Loucy (cell line): ENCODE results near the gene PCNP.
"Not testable (repeated sequence)": the region's sequence is repeated elsewhere in the genome, so short reads cannot be mapped to it uniquely, and the experiment has no call there.

ENCODE experiments used
- H2AFZ ChIP-seq: fragments of 200-600 bp; sonication (generic); 2 replicates; pipeline ENCODE4 v1.6.0; 2016; ENCODE audit warnings: antibody characterized with exemption, mild to moderate bottlenecking, low read length, moderate library complexity
- H3F3A ChIP-seq: fragments of 200-600 bp; 2 replicates; pipeline ENCODE4 v1.6.0; 2016; ENCODE audit warnings: antibody characterized with exemption, low read depth, mild to moderate bottlenecking
- H3K27me3 ChIP-seq: fragments of 200-600 bp; sonication (generic); 2 replicates; pipeline ENCODE4 v1.6.1; 2014; ENCODE audit warnings: low read length, mild to moderate bottlenecking; ENCODE audit not compliant: insufficient read depth, poor library complexity, severe bottlenecking
- H3K36me3 ChIP-seq: fragments of 200-600 bp; sonication (generic); 2 replicates; pipeline ENCODE4 v1.6.1; 2016; ENCODE audit warnings: low read length; ENCODE audit not compliant: insufficient read depth
- H3K4me1 ChIP-seq: fragments of 200-600 bp; sonication (generic); 2 replicates; pipeline ENCODE4 v1.5.1; 2014; ENCODE audit warnings: low read length, mild to moderate bottlenecking; ENCODE audit not compliant: insufficient read depth, poor library complexity, severe bottlenecking
- H3K4me2 ChIP-seq: fragments of 200-600 bp; sonication (generic); 2 replicates; pipeline ENCODE4 v1.6.0; 2014; ENCODE audit warnings: antibody characterized with exemption, low read length, low read depth, mild to moderate bottlenecking; ENCODE audit not compliant: poor library complexity, severe bottlenecking
- H3K4me3 ChIP-seq: fragments of 200-600 bp; sonication (generic); 2 replicates; pipeline ENCODE4 v1.5.1; 2014; ENCODE audit warnings: low read length, mild to moderate bottlenecking, mixed read lengths; ENCODE audit not compliant: poor library complexity, severe bottlenecking
- H3K79me2 ChIP-seq: fragments of 200-600 bp; sonication (generic); 2 replicates; pipeline ENCODE4 v1.6.1; 2014; ENCODE audit warnings: low read length; ENCODE audit not compliant: insufficient read depth
- H3K9ac ChIP-seq: fragments of 200-600 bp; sonication (generic); 2 replicates; pipeline ENCODE4 v1.6.0; 2014; ENCODE audit warnings: mild to moderate bottlenecking, low read depth, low read length, moderate library complexity; ENCODE audit not compliant: poor library complexity, severe bottlenecking
- H3K9me2 ChIP-seq: fragments of 200-600 bp; sonication (generic); replicated peaks from 2 replicates; pipeline ENCODE4 v1.6.1; 2016; ENCODE audit warnings: low read depth, low read length, mixed read lengths
- H3K9me3 ChIP-seq: fragments of 200-600 bp; sonication (generic); 2 replicates; pipeline ENCODE4 v1.6.1; 2014; ENCODE audit warnings: mild to moderate bottlenecking, antibody characterized with exemption, low read length, low read depth; ENCODE audit not compliant: insufficient read depth
- H4K20me1 ChIP-seq: fragments of 200-600 bp; sonication (generic); 2 replicates; pipeline ENCODE4 v1.6.0; 2014; ENCODE audit warnings: antibody characterized with exemption, low read length, mild to moderate bottlenecking; ENCODE audit not compliant: insufficient read depth, poor library complexity, severe bottlenecking
- CTCF ChIP-seq: fragments of 200-600 bp; sonication (generic); conservative IDR thresholded peaks from 2 replicates; pipeline ENCODE4 v1.5.1; 2014; ENCODE audit warnings: mild to moderate bottlenecking, antibody characterized with exemption, low read length
- EZH2phosphoT487 ChIP-seq: fragments of 200-600 bp; IDR thresholded peaks from 2 replicates; pipeline ENCODE4 v1.6.1; 2018; ENCODE audit warnings: antibody characterized with exemption, mild to moderate bottlenecking, moderate library complexity, borderline replicate concordance

Gene PCNP

GRCh38 chr3:101638261-101638745 lies 64.3 kb downstream of the PCNP start:
- H3K4me3 ChIP-seq: no peak overlapping the region
- peak overlapping the region; percentile 49; the same call in 1 of the 2 replicates for H2AFZ ChIP-seq
- peak; percentile 42 for TF ChIP-seq CTCF
- TF ChIP-seq EZH2phosphoT487: no peak
- no peaks in the 10 kb centered on the region for H3K9me2 ChIP-seq
- no peaks in the 10 kb centered on the region for H3K36me3 ChIP-seq
- H3K9ac ChIP-seq: no peak overlapping the region
- H3K4me1 ChIP-seq: peaks cover 1% of the 10 kb centered on the region
- H3K27me3 ChIP-seq: no peaks in the 10 kb centered on the region
- H3F3A ChIP-seq: no peaks in the 10 kb centered on the region
- H3K4me2 ChIP-seq: no peak overlapping the region
- H3K79me2 ChIP-seq: no peaks in the 10 kb centered on the region
- no peaks in the 10 kb centered on the region for H3K9me3 ChIP-seq
- H4K20me1 ChIP-seq: no peaks in the 10 kb centered on the region

GRCh38 chr3:101639280-101639963 lies 65.4 kb downstream of the PCNP start:
- Histone ChIP-seq H3K36me3 (no peaks in the 10 kb centered on the region), H3K4me1 (peaks cover 12% of the 10 kb centered on the region), H3K27me3 (no peaks in the 10 kb centered on the region), H3K4me2 (no peak overlapping the region), H3F3A (no peaks in the 10 kb centered on the region), H4K20me1 (no peaks in the 10 kb centered on the region), H3K79me2 (no peaks in the 10 kb centered on the region), H3K4me3 (no peak overlapping the region), H3K9ac (no peak overlapping the region), H3K9me3 (no peaks in the 10 kb centered on the region), H3K9me2 (no peaks in the 10 kb centered on the region), H2AFZ (no peak overlapping the region)
- no peak for TF ChIP-seq CTCF

- Histone ChIP-seq H3K9me3 (no peaks in the 10 kb centered on the region), H3K9me2 (no peaks in the 10 kb centered on the region), H2AFZ (no peak overlapping the region), H3K4me3 (no peak overlapping the region), H4K20me1 (no peaks in the 10 kb centered on the region), H3K79me2 (no peaks in the 10 kb centered on the region), H3K27me3 (no peaks in the 10 kb centered on the region), H3F3A (no peaks in the 10 kb centered on the region), H3K36me3 (no peaks in the 10 kb centered on the region), H3K4me2 (no peak overlapping the region), H3K4me1 (peaks cover 17% of the 10 kb centered on the region), H3K9ac (no peak overlapping the region)
- TF ChIP-seq EZH2phosphoT487 (no peak), CTCF (no peak)
Observed at GRCh38 chr3:101640256-101640655, 66.3 kb downstream of the PCNP start.

GRCh38 chr3:101641397-101642115 lies 67.6 kb downstream of the PCNP start:
- not testable (repeated sequence) for H2AFZ ChIP-seq, H3K36me3 ChIP-seq

More at GRCh38 chr3:101641397-101642115, 67.6 kb downstream of the PCNP start:
- H3K4me1 ChIP-seq: peaks cover 17% of the 10 kb centered on the region
- H3K27me3 ChIP-seq, H3K9me3 ChIP-seq, H4K20me1 ChIP-seq, H3K9me2 ChIP-seq, H3K79me2 ChIP-seq, H3K4me2 ChIP-seq, H3K4me3 ChIP-seq, H3K9ac ChIP-seq, H3F3A ChIP-seq: not testable (repeated sequence)
